ENCODE results near the gene ANKRD17.
"Not testable (repeated sequence)": the region's sequence is repeated elsewhere in the genome, so short reads cannot be mapped to it uniquely, and the experiment has no call there.

ANKRD17 gene

DNA sequence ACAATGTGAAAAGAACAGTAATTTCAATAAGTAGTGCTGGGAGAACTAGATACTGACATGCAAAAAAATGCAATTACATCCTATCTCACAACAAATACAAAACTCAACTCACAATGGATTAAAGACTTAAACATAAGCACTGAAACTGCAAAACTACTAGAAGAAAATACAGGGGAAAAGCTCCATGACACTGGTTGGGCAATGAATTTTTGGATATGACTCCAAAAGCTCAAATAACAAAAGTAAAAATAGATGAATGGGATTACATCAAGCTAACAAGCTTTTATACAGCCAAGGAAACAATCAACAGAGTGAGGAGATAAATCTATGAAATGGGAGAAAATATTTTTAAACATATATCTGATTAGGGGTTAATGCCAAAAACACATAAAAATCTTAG, 53.1 kb downstream of the ANKRD17 start:
- Histone ChIP-seq H3K9me3 (ENCODE audit: control insufficient read depth, low read length) (no peaks in the 10 kb centered on the region), H2BK12ac (ENCODE audit: low read length in 2 of 2) (no peak overlapping the region), H3K4ac (ENCODE audit: low read depth in 1 of 2, low read length in 2 of 2) (no peak overlapping the region), H4K91ac (ENCODE audit: low read length) (no peak overlapping the region), H2AK5ac (ENCODE audit: low read length, severe bottlenecking) (no peak overlapping the region), H2BK120ac (ENCODE audit: low read depth, low read length) (no peak overlapping the region), H3K4me3 (ENCODE audit: insufficient read depth in 1 of 2, low read depth in 1 of 2, low read length in 2 of 2) (no peak overlapping the region), H3K14ac (ENCODE audit: low read length in 2 of 2) (no peak overlapping the region), H3K4me1 (ENCODE audit: control insufficient read depth, insufficient read depth, low read depth, low read length) (no peaks in the 10 kb centered on the region), H3K9ac (ENCODE audit: low read length) (no peak overlapping the region), H3K79me1 (replicated peaks; ENCODE audit: low read length, poor library complexity, severe bottlenecking) (no peaks in the 10 kb centered on the region), H3K27ac (ENCODE audit: low read length, poor library complexity, severe bottlenecking) (no peak overlapping the region), H3K4me2 (ENCODE audit: low read length, poor library complexity, severe bottlenecking) (no peak overlapping the region), H3K23ac (ENCODE audit: low read length in 2 of 2) (no peak overlapping the region), H3K18ac (ENCODE audit: low read depth in 1 of 2, low read length in 2 of 2) (no peak overlapping the region), H2BK15ac (ENCODE audit: low read depth, poor library complexity, severe bottlenecking) (no peak overlapping the region), H4K8ac (ENCODE audit: low read length) (no peak overlapping the region), H3K27me3 (ENCODE audit: control insufficient read depth in 1 of 2, insufficient read depth in 1 of 2, low read length in 2 of 2) (no peaks in the 10 kb centered on the region), H2BK5ac (ENCODE audit: low read depth, low read length, poor library complexity, severe bottlenecking) (no peak overlapping the region), H3K36me3 (ENCODE audit: control insufficient read depth in 1 of 2, insufficient read depth in 2 of 2, low read depth in 1 of 2, low read length in 2 of 2) (peaks cover 0 to 2% of the 10 kb centered on the region in 2 experiments), H2AFZ (ENCODE audit: low read depth, low read length) (no peak overlapping the region)
- DNase-seq, result no peak

DNA sequence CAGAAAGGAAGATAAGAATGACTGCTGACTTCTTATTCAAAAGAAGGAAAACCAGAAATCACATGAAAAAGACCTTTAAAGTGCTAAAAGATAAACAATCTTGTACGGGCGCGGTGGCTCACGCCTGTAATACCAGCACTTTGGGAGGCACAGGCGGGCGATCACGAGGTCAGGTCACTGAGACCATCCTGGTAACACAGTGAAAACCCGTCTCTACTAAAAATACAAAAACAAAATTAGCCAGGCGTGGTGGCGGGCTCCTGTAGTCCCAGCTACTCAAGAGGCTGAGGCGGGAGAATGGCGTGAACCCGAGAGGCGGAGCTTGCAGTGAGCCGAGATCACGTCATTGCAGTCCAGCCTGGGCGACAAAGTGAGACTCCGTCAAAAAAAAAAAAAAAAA, 54.6 kb downstream of the ANKRD17 start:
- not testable (repeated sequence) for H2BK12ac ChIP-seq (ENCODE audit: low read length in 2 of 2); H3K9me3 ChIP-seq (ENCODE audit: control insufficient read depth, low read length); H2BK5ac ChIP-seq (ENCODE audit: low read depth, low read length, poor library complexity, severe bottlenecking); H3K79me1 ChIP-seq (replicated peaks; ENCODE audit: low read length, poor library complexity, severe bottlenecking); H3K23ac ChIP-seq (ENCODE audit: low read length in 2 of 2); H3K27me3 ChIP-seq (ENCODE audit: control insufficient read depth in 1 of 2, insufficient read depth in 1 of 2, low read length in 2 of 2); H3K14ac ChIP-seq (ENCODE audit: low read length in 2 of 2); H2BK15ac ChIP-seq (ENCODE audit: low read depth, poor library complexity, severe bottlenecking); H3K4ac ChIP-seq (ENCODE audit: low read depth in 1 of 2, low read length in 2 of 2); H2AK5ac ChIP-seq (ENCODE audit: low read length, severe bottlenecking); H3K4me1 ChIP-seq (ENCODE audit: control insufficient read depth, insufficient read depth, low read depth, low read length); H2BK120ac ChIP-seq (ENCODE audit: low read depth, low read length); H3K27ac ChIP-seq (ENCODE audit: low read length, poor library complexity, severe bottlenecking); H3K18ac ChIP-seq (ENCODE audit: low read depth in 1 of 2, low read length in 2 of 2); H4K8ac ChIP-seq (ENCODE audit: low read length); H2AFZ ChIP-seq (ENCODE audit: low read depth, low read length); H3K36me3 ChIP-seq (ENCODE audit: control insufficient read depth in 1 of 2, insufficient read depth in 2 of 2, low read depth in 1 of 2, low read length in 2 of 2); H3K4me2 ChIP-seq (ENCODE audit: low read length, poor library complexity, severe bottlenecking); H3K9ac ChIP-seq (ENCODE audit: low read length); DNase-seq; H4K91ac ChIP-seq (ENCODE audit: low read length); H3K4me3 ChIP-seq (ENCODE audit: insufficient read depth in 1 of 2, low read depth in 1 of 2, low read length in 2 of 2)
- 97% methylated on average over 7 of the region's 18 CpGs for WGBS

GRCh38 chr4:73197220-73197619, 61.4 kb downstream of the ANKRD17 start:
- peak; percentile 24 for DNase-seq
- Histone ChIP-seq H3K14ac (ENCODE audit: low read length in 2 of 2) (no peak overlapping the region), H3K18ac (ENCODE audit: low read depth in 1 of 2, low read length in 2 of 2) (no peak overlapping the region), H2BK12ac (ENCODE audit: low read length in 2 of 2) (no peak overlapping the region), H2BK5ac (ENCODE audit: low read depth, low read length, poor library complexity, severe bottlenecking) (no peak overlapping the region), H3K4me3 (ENCODE audit: insufficient read depth in 1 of 2, low read depth in 1 of 2, low read length in 2 of 2) (no peak overlapping the region), H3K4me2 (ENCODE audit: low read length, poor library complexity, severe bottlenecking) (no peak overlapping the region), H4K91ac (ENCODE audit: low read length) (no peak overlapping the region), H3K4me1 (ENCODE audit: control insufficient read depth, insufficient read depth, low read depth, low read length) (peaks cover 2% of the 10 kb centered on the region), H3K23ac (ENCODE audit: low read length in 2 of 2) (no peak overlapping the region), H2AK5ac (ENCODE audit: low read length, severe bottlenecking) (no peak overlapping the region), H3K27me3 (ENCODE audit: control insufficient read depth in 1 of 2, insufficient read depth in 1 of 2, low read length in 2 of 2) (no peaks in the 10 kb centered on the region), H2BK15ac (ENCODE audit: low read depth, poor library complexity, severe bottlenecking) (no peak overlapping the region), H3K9ac (ENCODE audit: low read length) (no peak overlapping the region), H3K4ac (ENCODE audit: low read depth in 1 of 2, low read length in 2 of 2) (no peak overlapping the region), H3K27ac (ENCODE audit: low read length, poor library complexity, severe bottlenecking) (no peak overlapping the region), H3K36me3 (ENCODE audit: control insufficient read depth in 1 of 2, insufficient read depth in 2 of 2, low read depth in 1 of 2, low read length in 2 of 2) (peaks cover 0 to 11% of the 10 kb centered on the region in 2 experiments), H3K79me1 (replicated peaks; ENCODE audit: low read length, poor library complexity, severe bottlenecking) (peaks cover 1% of the 10 kb centered on the region), H2BK120ac (ENCODE audit: low read depth, low read length) (no peak overlapping the region), H2AFZ (ENCODE audit: low read depth, low read length) (no peak overlapping the region), H3K9me3 (ENCODE audit: control insufficient read depth, low read length) (no peaks in the 10 kb centered on the region), H4K8ac (ENCODE audit: low read length) (no peak overlapping the region)
- WGBS, result no CpG with 5 or more reads among the region's 1 CpG

GRCh38 chr4:73194064-73194463, 64.5 kb downstream of the ANKRD17 start:
- WGBS, result no CpG with 5 or more reads among the region's 2 CpGs

More at GRCh38 chr4:73194064-73194463, 64.5 kb downstream of the ANKRD17 start:
- H2BK120ac ChIP-seq (ENCODE audit: low read depth, low read length), result no peak overlapping the region
- H3K27me3 ChIP-seq (ENCODE audit: control insufficient read depth in 1 of 2, insufficient read depth in 1 of 2, low read length in 2 of 2), result no peaks in the 10 kb centered on the region
- H2AFZ ChIP-seq (ENCODE audit: low read depth, low read length), result no peak overlapping the region
- no peak overlapping the region for H3K14ac ChIP-seq (ENCODE audit: low read length in 2 of 2)
- H3K4me3 ChIP-seq (ENCODE audit: insufficient read depth in 1 of 2, low read depth in 1 of 2, low read length in 2 of 2), result no peak overlapping the region
- no peak overlapping the region for H4K91ac ChIP-seq (ENCODE audit: low read length)
- no peak overlapping the region for H4K8ac ChIP-seq (ENCODE audit: low read length)
- no peak overlapping the region for H3K23ac ChIP-seq (ENCODE audit: low read length in 2 of 2)
- DNase-seq, result no peak
- H3K9ac ChIP-seq (ENCODE audit: low read length), result no peak overlapping the region
- H3K79me1 ChIP-seq (replicated peaks; ENCODE audit: low read length, poor library complexity, severe bottlenecking), result peaks cover 1% of the 10 kb centered on the region
- no peak overlapping the region for H3K27ac ChIP-seq (ENCODE audit: low read length, poor library complexity, severe bottlenecking)
- H2AK5ac ChIP-seq (ENCODE audit: low read length, severe bottlenecking), result no peak overlapping the region
- H2BK15ac ChIP-seq (ENCODE audit: low read depth, poor library complexity, severe bottlenecking), result no peak overlapping the region
- H3K18ac ChIP-seq (ENCODE audit: low read depth in 1 of 2, low read length in 2 of 2), result no peak overlapping the region
- peaks cover 3 to 7% of the 10 kb centered on the region in 2 experiments for H3K36me3 ChIP-seq (ENCODE audit: control insufficient read depth in 1 of 2, insufficient read depth in 2 of 2, low read depth in 1 of 2, low read length in 2 of 2)
- no peak overlapping the region for H2BK12ac ChIP-seq (ENCODE audit: low read length in 2 of 2)
- no peaks in the 10 kb centered on the region for H3K9me3 ChIP-seq (ENCODE audit: control insufficient read depth, low read length)
- no peak overlapping the region for H3K4me2 ChIP-seq (ENCODE audit: low read length, poor library complexity, severe bottlenecking)
- no peak overlapping the region for H3K4ac ChIP-seq (ENCODE audit: low read depth in 1 of 2, low read length in 2 of 2)
- H3K4me1 ChIP-seq (ENCODE audit: control insufficient read depth, insufficient read depth, low read depth, low read length), result peaks cover 3% of the 10 kb centered on the region
- no peak overlapping the region for H2BK5ac ChIP-seq (ENCODE audit: low read depth, low read length, poor library complexity, severe bottlenecking)

Measured in mesenchymal stem cell (in vitro differentiated cells and primary cell).